Progenitor cell of endocrine pancreas (in vitro differentiated cells): ENCODE measurements around the gene KLF14. TPM values are rescaled to one million over a fixed set of nuclear protein-coding genes. Genes with fewer than 3 reads are reported as not detected.
A peak's percentile ranks its signal among the peaks of the same experiment; 100 is the strongest.
"Not testable (repeated sequence)": the region's sequence is repeated elsewhere in the genome, so short reads cannot be mapped to it uniquely, and the experiment has no call there.

Source experiments
- DNase-seq: peaks from one replicate; pipeline ENCODE4 v3.0.0; 2021; ENCODE audit warnings: low spot score; ENCODE audit not compliant: unreplicated experiment
- H3K27ac Mint-ChIP-seq: 2 replicates; pipeline ENCODE4 v1.8.0; 2021; ENCODE audit warnings: mild to moderate bottlenecking, moderate library complexity, mixed read lengths
- H3K27me3 Mint-ChIP-seq: 2 replicates; pipeline ENCODE4 v1.8.0; 2021; ENCODE audit warnings: mixed read lengths
- H3K36me3 Mint-ChIP-seq: 2 replicates; pipeline ENCODE4 v1.8.0; 2022; ENCODE audit warnings: mixed read lengths; ENCODE audit not compliant: insufficient read depth
- H3K4me1 Mint-ChIP-seq: 2 replicates; pipeline ENCODE4 v1.8.0; 2021; ENCODE audit warnings: low read depth, mixed read lengths
- H3K4me3 Mint-ChIP-seq: 2 replicates; pipeline ENCODE4 v1.8.0; 2021; ENCODE audit warnings: low read depth, mild to moderate bottlenecking, moderate library complexity, mixed read lengths
- H3K9me3 Mint-ChIP-seq: 2 replicates; pipeline ENCODE4 v1.8.0; 2021; ENCODE audit warnings: low read depth, mixed read lengths
- long read RNA-seq: library from polyadenylated mRNA; unstranded; transcript quantifications from one replicate; pipeline ENCODE4 v2.0.0, GENCODE V29; 2020
- total RNA-seq: library from RNA; stranded (reverse); gene quantifications from 2 replicates; pipeline ENCODE4 v1.2.1, GENCODE V29; 2021
- TF ChIP-seq, protein P1 (sequence below): fragments of 200-600 bp; sonication (generic); IDR thresholded peaks from one replicate; pipeline ENCODE4 v1.5.0; 2021; ENCODE audit warnings: antibody characterized with exemption, mild to moderate bottlenecking; ENCODE audit not compliant: unreplicated experiment

The KLF14 gene
- 0.09 and 0.14 TPM in 2 replicates for total RNA-seq
- long read RNA-seq = 0 reads

GRCh38 chr7:130733931-130734814, at the start of gene KLF14:
TSS of gene KLF14 (minus strand) at chr7:130734207. CDS start at chr7:130734033, 174 bp downstream.
- H3K27ac Mint-ChIP-seq = peak within 1 kb of the TSS; percentile 79
- peak; percentile 16 for DNase-seq
- H3K9me3 Mint-ChIP-seq = no peaks in the 10 kb centered on the region
- TF ChIP-seq, protein P1, sequence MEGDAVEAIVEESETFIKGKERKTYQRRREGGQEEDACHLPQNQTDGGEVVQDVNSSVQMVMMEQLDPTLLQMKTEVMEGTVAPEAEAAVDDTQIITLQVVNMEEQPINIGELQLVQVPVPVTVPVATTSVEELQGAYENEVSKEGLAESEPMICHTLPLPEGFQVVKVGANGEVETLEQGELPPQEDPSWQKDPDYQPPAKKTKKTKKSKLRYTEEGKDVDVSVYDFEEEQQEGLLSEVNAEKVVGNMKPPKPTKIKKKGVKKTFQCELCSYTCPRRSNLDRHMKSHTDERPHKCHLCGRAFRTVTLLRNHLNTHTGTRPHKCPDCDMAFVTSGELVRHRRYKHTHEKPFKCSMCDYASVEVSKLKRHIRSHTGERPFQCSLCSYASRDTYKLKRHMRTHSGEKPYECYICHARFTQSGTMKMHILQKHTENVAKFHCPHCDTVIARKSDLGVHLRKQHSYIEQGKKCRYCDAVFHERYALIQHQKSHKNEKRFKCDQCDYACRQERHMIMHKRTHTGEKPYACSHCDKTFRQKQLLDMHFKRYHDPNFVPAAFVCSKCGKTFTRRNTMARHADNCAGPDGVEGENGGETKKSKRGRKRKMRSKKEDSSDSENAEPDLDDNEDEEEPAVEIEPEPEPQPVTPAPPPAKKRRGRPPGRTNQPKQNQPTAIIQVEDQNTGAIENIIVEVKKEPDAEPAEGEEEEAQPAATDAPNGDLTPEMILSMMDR = peak; percentile 2
- no peaks in the 10 kb centered on the region for H3K36me3 Mint-ChIP-seq
- H3K27me3 Mint-ChIP-seq = peaks cover 83% of the 10 kb centered on the region
- peak within 1 kb of the TSS; percentile 74 for H3K4me3 Mint-ChIP-seq
- peaks cover 4% of the 10 kb centered on the region for H3K4me1 Mint-ChIP-seq

DNA sequence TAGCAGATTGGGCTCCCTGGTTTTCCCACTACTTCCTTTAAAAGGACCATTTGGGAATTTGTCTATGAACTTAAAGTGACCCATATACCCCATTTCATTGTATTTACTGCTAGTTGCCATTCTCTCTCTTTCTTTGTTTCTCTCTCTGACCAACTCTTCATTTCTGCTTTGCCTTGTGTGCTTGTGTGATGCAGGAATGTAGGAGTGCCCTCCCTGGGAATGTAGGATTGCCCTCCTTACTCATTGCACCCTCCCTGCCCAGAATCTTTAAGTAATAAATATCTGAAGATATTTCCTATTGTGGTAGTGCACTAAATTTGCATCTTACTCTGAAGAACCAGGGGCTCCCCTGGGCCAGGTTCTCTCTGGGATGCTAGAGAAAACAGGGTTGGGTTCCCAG, 47.3 kb upstream of the KLF14 start:
- H3K4me3 Mint-ChIP-seq = no peak overlapping the region
- H3K36me3 Mint-ChIP-seq = no peaks in the 10 kb centered on the region
- H3K4me1 Mint-ChIP-seq = no peaks in the 10 kb centered on the region
- H3K27ac Mint-ChIP-seq = no peak overlapping the region
- TF ChIP-seq, protein P1 = no peak
- DNase-seq = no peak
- peaks cover 6% of the 10 kb centered on the region for H3K27me3 Mint-ChIP-seq
- peaks cover 2% of the 10 kb centered on the region for H3K9me3 Mint-ChIP-seq

- TF ChIP-seq, protein P1 = no peak
- Mint-ChIP-seq H3K4me1 (no peaks in the 10 kb centered on the region), H3K4me3 (no peak overlapping the region), H3K9me3 (peaks cover 9% of the 10 kb centered on the region), H3K27me3 (peaks cover 3% of the 10 kb centered on the region), H3K27ac (no peak overlapping the region), H3K36me3 (no peaks in the 10 kb centered on the region)
- DNase-seq = no peak
Observed at GRCh38 chr7:130777426-130777825, 43.4 kb upstream of the KLF14 start.

DNA sequence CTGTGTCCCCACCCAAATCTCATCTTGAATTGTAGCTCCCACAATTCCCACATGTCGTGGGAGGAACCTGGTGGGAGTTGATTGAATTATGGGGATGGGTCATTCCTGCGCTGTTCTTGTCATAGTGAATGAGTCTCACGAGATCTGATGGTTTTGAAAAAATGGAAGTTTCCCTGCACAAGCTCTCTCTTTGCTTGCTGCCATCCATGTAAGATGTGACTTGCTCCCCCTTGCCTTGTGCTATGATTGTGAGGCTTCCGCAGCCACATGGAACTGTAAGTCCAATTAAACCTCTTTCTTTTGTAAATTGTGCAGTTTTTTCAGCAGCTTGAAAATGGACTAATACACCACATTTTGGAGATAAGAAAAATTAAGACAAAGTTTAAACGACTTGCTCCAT, 38.4 kb upstream of the KLF14 start:
- not testable (repeated sequence) for H3K4me1 Mint-ChIP-seq, H3K4me3 Mint-ChIP-seq, DNase-seq, H3K27ac Mint-ChIP-seq, H3K36me3 Mint-ChIP-seq, H3K27me3 Mint-ChIP-seq
- H3K9me3 Mint-ChIP-seq = peaks cover 39% of the 10 kb centered on the region

- Mint-ChIP-seq H3K9me3 (peaks cover 58% of the 10 kb centered on the region), H3K4me1 (no peaks in the 10 kb centered on the region), H3K4me3 (no peak overlapping the region), H3K36me3 (no peaks in the 10 kb centered on the region), H3K27me3 (no peaks in the 10 kb centered on the region), H3K27ac (no peak overlapping the region)
- no peak for DNase-seq
- TF ChIP-seq, protein P1 = no peak
Observed at GRCh38 chr7:130768854-130769253, 34.8 kb upstream of the KLF14 start.

GRCh38 chr7:130764569-130764968, 30.6 kb upstream of the KLF14 start:
- not testable (repeated sequence) for H3K4me3 Mint-ChIP-seq

More at GRCh38 chr7:130764569-130764968, 30.6 kb upstream of the KLF14 start:
- not testable (repeated sequence) for H3K36me3 Mint-ChIP-seq, H3K27ac Mint-ChIP-seq, DNase-seq, H3K4me1 Mint-ChIP-seq, H3K27me3 Mint-ChIP-seq
- H3K9me3 Mint-ChIP-seq = peaks cover 31% of the 10 kb centered on the region
